NCI-H748 (cell line): Measurements from ENCODE around the gene RUNX1.

Experiments used
- DNase-seq: peaks from one replicate; lab custom pipeline; 2025; ENCODE audit not compliant: unreplicated experiment; lab: John Stamatoyannopoulos, UW

RUNX1 gene

DNA sequence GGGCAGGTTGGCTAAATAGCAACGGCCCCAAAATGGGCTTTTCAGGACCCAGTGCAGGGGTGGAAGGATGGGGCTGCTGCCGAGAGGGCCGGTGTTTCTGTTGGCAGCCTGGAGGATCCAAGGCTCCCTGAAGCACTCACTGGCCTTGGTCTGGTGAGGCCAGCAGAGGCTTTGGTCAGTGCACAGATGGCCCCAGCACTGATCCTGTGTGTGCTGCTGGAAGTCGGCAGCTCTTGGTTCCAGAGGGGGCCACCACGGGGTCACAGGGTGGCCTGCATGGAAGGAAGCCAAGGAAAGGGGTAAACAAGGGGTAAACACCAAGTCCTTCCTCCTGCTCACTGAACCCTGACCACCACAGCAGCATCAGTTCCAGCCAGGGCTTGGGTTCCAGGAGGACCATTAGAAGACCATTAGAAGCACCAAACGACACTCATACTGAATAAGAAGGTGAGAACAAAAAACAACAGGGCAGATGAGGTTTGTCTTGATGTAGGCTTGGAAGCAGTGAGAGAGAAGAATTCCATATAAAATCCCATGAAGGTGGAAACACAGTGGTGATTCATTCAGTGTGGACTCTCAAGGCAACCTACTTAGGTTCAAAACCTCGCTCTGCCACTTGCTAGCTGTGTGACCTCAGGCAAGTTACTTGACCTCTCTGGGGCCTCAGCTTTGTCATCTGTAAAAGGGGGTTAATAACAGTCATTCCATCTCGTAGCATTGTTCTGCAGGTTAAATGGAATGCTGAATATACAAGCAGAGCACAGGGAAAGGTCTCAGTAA, 184.5 kb downstream of the RUNX1 start:
- no peak for DNase-seq

DNA sequence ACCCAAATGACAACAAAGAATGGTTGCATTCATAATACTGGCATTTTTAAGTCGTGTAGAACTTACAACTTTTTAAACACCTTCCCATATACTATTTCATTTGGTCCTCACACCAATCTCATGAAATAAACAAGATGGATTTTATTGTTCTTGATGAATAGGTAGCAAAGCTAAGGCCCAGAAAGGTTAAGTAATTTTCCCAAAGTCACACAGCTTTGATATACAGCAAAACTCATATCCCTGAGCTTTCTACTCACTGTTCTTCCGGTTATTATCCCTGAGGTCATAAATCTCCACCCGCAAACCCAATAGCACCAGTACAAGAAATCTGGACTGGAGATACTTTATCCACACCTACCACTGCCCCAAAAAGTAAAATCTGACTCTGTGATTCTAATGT, 186.2 kb downstream of the RUNX1 start:
- no peak for DNase-seq

DNA sequence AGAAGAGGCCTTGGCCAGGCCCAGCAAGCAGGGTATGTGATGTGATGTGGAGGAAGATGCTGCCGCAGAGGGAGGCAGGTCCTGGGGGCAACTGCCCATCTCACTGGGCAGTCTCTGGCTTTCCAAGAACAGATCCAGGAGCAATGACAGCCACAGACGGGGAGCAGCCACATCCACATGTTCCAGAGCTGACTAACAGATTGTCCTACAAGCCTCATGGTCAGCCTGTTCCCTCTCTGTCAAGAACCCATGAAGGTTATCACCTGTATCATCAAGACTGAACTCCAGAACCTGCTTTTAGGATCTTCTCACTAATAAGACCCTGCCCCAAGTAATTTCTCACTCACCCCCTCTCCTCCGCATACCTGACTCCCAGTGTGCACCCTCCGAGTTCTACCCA, 187.8 kb downstream of the RUNX1 start:
- DNase-seq, result no peak

DNA sequence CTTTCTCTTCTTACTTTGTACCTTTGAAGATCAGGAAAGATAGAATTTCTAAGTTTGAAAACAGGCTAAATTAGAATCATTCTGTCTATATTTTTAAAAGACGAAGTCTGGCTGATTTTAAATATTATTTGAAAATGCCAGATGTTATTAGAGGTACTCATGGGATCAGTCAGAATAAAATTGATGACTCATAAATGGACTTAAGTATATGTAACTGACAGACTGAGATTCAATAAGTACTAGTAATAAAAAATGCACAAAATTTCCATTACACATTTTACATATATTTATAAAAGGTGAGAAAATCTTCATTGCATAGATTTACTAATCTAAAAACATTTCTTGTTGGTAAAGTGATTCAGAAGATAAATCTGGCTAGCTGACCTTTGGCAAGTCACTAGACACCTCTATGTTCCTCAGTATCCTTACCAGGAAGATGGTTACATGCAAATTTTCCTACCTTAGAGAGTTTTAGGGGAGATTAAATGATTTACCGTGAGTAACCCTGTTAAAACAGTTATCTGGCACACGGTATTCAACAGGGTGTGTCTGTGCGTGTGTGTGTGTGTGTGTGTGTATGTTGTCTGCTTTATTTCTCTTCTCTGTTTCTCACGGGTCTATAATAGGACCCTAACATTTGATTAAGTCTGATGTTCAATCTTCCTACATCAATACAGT, 189.0 kb downstream of the RUNX1 start:
- DNase-seq, result no peak

DNA sequence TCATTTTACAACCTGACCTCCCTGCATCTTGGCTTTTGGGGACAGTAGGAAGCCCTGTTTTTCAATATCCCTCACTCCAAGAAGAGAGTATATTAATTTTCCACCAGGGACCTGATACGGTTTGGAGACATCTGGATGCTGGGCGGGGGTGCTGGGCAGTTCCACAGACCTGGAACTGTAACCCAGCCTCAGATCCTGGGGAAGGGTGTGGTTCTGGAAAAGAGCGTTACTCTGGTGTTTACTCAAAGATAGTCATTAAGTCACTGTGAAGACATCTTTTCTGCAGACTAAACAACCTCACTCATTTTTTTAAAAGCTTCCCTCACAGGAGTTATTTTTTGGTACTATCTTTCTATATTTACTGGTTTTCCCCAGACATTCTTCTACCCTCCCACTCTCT, 190.5 kb downstream of the RUNX1 start:
- no peak for DNase-seq

DNA sequence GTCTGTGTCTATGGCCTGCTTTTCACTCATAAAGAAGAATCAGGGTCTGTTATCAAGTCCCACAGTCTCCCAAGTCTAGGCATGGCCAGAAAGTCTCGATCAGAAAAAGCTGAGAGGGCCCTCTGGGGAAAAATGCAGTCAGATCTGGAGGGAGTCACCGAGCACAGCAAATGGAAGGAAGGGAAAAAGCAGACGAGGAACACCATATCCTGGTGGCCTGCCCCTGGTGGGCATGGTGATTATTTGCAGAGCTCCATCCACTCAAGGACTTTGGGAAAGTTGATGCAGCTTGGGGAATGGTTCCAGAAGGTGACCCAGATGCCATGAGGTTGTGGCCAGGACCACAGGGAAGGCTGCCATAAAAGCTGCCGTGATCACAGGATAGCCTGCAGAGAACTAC, 191.2 kb downstream of the RUNX1 start:
- no peak for DNase-seq

DNA sequence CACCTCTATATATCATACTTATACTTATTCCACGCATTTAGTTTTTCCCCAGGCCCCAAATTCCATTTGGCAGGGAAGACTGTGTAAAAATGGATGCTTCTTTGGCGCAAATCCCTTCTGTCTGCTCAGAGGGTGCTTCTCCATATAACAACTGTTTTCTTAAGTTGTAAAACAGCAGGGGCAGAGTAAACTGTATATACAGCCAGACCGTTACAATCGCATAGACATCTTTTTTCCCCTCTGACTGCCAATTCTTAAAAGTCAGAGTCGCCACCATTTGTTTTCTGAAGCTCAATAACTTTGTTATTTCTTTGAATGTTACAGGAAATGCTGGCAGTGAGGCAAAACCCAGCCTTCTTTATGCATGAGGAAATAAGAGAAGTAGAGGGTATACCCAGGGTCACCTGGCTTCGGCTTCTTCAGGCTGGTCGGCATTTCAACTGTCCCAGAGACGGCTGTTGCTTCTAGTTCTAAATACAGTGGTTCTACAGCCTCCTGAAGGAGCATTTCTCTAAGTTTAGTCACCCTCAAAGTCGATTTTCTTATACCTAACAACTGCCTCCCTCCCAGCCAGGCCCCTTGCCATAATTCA, 191.9 kb downstream of the RUNX1 start:
- DNase-seq, result no peak

DNA sequence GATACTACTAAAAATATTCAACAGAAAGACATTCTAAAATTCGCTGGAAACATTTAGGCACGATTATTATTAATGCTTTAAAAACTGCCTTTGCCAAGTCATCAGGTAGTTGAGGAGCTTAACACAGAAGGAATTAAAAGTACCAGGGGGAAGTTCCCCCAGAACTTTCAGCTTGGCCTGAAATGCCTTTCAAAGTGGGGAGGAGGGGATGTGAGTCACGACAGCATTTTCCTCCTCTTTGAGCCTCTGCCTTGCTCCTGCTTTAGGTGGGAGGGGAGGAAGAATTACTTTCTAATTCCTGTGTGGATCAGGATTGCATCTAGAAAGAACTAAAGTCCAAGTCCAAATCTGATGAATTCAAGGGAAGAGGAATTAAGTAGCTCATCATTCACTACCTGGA, 196.7 kb downstream of the RUNX1 start:
- no peak for DNase-seq

DNA sequence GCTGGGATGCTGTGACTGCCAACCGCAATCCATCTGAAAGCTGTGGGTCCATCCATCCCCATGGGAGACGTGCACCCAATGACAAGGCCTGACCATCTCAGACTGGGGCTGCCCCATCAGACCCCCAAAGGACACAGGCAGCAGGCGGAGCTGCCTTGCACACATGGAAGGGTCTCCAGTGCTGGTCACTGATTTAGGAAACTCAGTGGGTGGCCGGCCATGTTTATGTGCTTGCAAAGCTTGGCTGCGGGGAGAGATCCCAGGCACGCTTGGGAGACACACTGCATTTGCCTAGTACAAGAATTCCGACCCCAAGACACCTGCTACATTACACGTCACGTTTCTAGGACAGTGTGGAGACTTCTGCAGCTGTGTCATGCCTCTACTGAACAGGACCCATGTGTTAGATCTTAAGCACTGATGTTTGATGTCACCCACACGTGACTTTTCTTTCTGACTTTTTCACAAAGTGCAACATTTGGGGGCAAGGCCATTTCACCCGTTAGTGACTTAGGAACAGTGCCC, 198.9 kb downstream of the RUNX1 start:
- DNase-seq, result no peak

DNA sequence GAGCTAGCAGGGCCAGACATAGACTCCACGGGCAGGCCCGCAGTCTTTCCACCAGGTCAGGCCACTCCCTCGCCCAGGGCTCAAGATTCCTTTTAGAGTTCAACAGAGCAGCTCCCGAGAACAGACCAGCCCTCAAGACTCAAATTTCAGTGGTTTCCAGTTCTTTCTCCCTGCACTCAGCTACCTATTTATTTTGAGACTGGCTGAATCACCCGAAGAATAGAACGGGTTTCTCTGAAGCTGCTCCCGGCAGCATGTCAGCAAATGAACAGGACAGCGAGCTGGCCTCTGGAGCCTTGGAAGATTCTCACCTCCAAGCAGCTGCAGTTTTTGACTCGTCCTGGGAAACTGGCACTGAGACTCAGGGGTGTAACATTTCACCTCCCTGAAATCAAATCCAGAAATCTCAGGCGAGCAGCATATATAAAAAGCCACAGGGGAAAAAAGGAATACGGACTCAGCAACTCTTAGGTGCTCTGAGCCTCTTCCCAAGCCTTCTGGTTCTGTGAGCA, 202.4 kb downstream of the RUNX1 start:
- no peak for DNase-seq

DNA sequence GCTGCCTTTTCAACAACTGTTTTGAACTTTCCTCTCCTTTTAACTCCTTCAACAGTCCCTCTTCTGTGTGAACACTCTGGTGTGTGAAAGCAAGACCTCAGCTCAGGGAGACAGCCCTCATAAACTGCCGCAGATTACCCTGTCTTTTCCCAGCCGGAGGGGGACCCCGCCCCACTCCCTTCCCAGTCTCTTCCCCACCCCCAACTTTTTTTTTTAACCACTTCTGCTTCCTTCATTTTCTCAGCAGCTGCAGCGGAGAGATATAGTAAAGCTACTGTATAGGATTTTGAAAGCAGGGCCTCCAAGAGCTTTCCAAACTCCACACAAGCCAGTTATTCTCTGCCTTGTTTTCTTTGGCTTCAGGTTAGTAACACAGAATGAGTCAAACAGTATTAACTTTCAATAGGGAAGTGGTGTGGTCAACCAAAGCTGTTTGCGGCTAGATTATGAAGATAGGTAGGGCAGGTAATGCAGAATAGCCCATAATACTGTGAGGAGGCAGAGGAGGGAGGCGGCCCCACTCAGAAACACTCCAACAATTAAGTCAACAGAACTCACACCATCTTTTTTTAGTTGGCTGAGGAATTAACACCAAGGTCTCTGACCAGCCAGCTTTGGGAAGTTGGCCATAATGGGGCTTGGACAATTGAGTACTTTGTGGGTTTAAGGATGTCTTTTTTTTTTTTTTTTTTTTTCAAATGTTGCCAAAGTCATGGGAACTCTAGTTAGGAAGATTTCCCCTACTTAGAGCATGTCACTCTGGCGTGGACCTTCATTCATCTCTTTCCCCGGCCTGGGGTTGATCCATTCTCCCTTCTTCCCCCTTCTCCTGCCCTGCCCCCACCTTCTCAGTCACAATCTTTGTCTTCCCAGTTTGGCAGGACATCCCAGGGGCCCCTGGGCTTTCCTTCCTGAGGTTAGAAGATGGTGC, 203.3 kb downstream of the RUNX1 start:
- DNase-seq, result no peak

DNA sequence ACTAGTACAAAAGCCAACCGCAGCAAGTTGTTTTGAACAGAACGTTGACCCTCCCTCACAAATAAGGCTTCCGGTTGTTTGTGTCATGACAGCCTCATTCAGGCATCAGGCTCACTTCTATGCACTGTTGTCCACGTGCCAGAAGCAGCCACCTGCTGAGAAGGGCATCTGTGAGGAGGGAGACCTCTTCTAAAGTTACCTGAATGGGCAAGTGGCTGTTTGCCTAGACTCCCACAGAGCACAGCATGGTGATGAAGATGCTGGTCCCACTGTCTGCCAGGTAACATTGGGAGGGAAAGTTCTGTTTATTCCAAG, 204.2 kb downstream of the RUNX1 start:
- peak; percentile 72 for DNase-seq

DNA sequence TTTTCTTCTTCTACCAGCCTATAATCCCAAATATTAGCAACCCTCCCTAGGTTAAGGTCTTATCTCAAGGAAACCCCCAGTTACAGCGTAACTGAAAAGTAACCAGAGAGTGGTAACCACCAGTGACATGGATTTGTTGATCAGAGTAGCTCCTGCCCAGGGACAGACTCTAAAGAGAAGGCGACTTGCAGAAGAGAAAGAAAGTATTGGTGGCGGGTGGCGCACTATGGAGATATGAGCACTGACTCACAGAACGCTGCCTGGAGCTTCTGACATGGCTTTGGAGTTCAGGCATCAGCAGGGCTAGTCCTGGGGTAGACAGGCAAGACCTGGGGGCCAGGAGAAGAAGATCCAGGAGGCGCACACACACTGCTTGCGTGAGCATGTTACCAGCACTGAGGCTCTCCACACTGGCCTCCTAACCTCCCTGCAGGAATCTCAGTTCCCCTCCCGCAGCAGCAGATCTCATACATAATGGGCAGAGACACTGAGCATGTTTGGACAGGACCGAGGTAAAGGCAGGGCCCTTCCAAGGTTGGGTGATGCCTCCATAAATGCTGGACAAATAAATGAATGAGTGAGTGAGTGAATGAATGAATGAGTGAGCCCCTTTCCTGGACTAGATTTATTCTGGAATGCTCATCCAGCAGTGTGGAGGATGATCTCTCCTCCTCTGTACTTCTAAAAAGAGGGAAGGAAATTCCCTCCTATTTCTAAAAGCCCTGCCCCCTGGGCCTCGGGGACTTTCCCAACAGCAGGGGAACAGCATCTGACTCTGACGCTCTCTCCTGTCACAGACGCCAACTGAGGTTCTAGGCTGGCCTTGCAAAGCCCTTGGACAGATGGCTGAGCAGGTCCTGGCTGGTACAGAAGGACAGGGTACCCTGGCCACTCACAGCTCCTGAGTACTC, 204.8 kb downstream of the RUNX1 start:
- DNase-seq, result no peak

DNA sequence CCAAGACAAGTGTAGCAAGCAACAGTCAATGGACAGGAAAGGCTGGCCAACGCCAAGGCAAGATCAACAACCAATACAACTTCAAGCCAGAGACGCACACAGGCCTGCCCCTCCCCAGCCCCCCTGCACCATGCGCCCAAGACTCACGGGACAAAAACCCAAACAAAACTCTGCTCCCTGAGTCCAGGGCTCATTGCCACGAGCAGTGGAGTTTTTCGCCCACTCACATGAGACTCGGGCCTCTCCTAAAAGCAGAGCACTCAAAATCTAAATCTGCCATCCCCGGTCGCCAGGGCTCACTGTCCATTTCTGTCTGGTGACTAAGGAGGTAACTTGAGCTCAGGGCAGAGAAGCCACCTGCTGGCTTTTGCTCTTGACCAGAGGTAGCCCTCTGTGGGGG, 205.5 kb downstream of the RUNX1 start:
- DNase-seq, result no peak

DNA sequence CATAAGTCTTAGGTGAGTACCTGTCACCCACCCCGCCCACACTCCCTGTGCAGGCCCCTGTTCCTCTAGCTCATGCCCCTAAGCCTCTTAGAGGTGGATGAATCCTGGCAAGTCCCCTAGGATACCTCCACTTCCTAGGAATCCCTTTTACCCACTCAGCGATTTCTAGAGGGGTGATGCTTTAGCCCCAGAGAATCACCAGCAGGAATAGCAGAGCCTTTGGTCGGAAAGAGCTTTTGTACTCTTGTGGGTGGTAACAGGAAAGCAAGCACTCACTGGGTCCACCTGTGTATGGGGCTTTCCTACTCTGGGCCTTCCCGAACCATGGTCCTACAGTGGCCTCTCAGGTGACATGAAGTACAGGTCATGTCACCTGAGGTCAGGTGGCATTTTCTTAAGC, 207.9 kb downstream of the RUNX1 start:
- DNase-seq, result no peak

DNA sequence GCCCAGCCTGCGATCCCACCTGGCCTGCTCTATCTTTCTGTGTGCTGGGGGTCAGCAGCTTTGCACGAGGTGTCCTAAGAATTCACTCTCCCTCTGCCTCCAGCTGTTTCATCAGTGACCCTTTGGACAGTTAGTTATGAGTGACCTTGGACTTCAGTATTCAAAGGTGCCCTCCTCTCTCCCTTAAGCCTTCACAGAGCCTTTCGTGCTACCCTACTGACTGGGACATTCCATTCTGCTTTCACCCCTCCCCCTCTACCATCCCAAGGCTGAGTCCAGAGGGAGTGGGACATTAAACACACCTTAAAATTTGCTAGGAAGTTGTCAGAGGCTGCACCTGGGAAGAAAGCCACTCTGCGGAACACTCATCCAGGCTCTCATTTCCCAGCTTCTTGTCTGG, 208.4 kb downstream of the RUNX1 start:
- DNase-seq, result no peak

DNA sequence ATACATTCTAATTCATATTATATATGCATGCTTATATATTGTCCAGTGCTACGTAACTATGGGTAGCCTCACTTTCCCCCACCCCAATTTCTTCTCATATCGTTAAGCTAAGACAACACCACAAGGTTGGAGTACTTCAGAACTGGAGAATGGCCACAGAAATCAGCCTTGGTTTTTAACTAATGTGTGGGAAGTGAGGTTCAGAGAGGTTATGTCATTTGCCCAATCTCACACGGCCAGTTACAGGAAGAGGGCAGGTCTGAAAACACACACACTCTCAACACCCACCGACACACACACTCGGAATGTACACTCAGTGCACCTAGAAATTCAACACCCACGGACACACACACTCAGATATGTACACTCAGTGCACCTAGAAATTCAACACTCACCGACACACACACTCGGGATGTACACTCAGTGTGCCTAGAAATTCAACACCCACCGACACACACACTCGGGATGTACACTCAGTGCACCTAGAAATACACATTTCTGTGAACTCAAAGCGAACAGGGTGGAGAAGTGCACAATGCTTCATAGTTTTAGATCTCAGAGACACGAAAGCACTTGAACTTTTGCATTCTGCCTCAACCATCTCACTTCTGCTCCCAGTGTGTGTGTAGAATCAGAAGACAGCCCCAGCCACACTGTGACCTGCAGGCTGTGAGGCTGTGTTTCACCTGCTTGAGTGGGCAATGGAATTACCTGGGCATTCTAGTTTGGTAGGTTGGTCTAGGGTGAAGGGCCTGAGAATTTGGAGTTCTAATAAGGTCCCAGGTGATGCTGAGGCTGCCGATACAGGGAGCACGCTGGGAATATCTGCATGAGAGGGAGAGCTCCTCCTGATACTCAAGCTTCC, 209.9 kb downstream of the RUNX1 start:
- no peak for DNase-seq

DNA sequence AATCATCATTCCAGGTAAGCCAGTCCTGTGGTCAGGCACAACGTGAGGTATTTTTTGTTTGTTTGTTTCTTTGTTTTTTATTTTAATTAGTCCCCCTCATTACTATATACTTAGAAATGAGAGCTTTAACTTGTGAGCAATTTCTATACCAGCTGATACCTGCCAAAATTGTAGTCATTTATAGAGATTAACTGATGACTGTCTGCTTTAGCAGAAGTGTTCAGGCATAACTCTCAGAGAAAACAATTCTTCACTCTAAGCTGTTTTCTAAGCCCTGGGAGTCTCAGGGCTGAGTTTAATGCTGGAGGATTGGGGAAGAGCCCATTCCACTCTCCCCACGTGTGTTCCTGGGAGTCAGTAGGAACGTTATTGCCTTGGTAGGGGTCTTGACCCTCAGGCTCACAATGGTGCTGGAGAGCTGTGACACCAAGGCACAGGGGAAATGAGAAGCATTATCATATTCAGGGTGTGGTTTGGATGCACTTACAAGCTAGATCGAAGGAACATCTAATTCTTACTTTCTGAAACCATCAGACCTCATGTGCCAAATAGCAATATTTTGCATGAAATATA, 212.1 kb downstream of the RUNX1 start:
- no peak for DNase-seq
